ENCODE results near the gene TAB2. TPM values are rescaled to one million over a fixed set of nuclear protein-coding genes. Genes with fewer than 3 reads are reported as not detected.

Gene TAB2
- total and polyA plus RNA-seq, 2 donors (not counting 3 experiments of a cell fraction or from before 2014, with no cell fraction given) = 26.0 to 37.4 TPM

DNA sequence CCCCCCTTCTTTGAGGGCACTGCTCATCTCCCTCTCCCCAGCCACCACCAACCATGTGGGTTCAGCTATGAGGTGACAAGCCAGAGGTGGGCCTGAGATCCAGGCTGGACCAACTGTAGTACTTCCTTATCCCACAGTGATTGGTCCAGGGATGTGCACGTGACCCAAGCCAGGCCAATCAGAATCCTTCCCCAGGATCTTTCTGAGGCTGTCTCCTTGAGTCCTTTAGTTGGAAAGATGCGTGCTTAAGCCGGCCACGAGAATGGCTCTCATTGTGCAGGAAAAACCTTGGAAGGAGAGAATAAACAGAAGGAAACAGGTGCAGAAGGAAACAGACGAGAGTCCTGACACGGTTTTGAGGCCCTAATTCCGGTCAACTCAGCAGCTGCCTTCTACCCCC, 128.1 kb downstream of the TAB2 start:
- TF ChIP-seq, protein P1, sequence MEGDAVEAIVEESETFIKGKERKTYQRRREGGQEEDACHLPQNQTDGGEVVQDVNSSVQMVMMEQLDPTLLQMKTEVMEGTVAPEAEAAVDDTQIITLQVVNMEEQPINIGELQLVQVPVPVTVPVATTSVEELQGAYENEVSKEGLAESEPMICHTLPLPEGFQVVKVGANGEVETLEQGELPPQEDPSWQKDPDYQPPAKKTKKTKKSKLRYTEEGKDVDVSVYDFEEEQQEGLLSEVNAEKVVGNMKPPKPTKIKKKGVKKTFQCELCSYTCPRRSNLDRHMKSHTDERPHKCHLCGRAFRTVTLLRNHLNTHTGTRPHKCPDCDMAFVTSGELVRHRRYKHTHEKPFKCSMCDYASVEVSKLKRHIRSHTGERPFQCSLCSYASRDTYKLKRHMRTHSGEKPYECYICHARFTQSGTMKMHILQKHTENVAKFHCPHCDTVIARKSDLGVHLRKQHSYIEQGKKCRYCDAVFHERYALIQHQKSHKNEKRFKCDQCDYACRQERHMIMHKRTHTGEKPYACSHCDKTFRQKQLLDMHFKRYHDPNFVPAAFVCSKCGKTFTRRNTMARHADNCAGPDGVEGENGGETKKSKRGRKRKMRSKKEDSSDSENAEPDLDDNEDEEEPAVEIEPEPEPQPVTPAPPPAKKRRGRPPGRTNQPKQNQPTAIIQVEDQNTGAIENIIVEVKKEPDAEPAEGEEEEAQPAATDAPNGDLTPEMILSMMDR (IDR thresholded peaks at IDR 0.05; ENCODE audit: extremely low read depth in 1 of 2, insufficient read depth in 1 of 2, low read depth in 1 of 2, low read length in 2 of 2) = no peak
- TF ChIP-seq MYC (IDR thresholded peaks at IDR 0.05; ENCODE audit: low read depth, low read length) = no peak
- TF ChIP-seq JUN (IDR thresholded peaks at IDR 0.05; ENCODE audit: borderline replicate concordance, insufficient read depth, insufficient read length, low read depth) = no peak
- TF ChIP-seq EZH2 (IDR thresholded peaks at IDR 0.05; ENCODE audit: borderline replicate concordance, low read depth, low read length, severe bottlenecking) = no peak
- TF ChIP-seq POLR2AphosphoS5 (IDR thresholded peaks at IDR 0.05; ENCODE audit: insufficient read depth, low read depth, low read length) = no peak
- TF ChIP-seq GATA2 (IDR thresholded peaks at IDR 0.05; ENCODE audit: insufficient read depth, insufficient read length, low read depth, low read length) = no peak
- no peak for TF ChIP-seq FOS (IDR thresholded peaks at IDR 0.05; ENCODE audit: borderline replicate concordance, insufficient read depth, low read length)
- TF ChIP-seq POLR2A (IDR thresholded peaks at IDR 0.05; ENCODE audit: low read depth, low read length) = no peak
- TF ChIP-seq, protein P2, sequence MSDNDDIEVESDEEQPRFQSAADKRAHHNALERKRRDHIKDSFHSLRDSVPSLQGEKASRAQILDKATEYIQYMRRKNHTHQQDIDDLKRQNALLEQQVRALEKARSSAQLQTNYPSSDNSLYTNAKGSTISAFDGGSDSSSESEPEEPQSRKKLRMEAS (IDR thresholded peaks at IDR 0.05; ENCODE audit: insufficient read depth, insufficient read length) = no peak
- no TSS peak for BruUV-seq (replicated peaks)

More for the DNA sequence above, 128.1 kb downstream of the TAB2 start:
- H3K9ac ChIP-seq (replicated peaks; ENCODE audit: extremely low read depth, insufficient read depth, low read length) = no peak overlapping the region
- peaks cover 6 to 7% of the 10 kb centered on the region in 2 experiments for H3K27me3 ChIP-seq (ENCODE audit: control insufficient read depth in 2 of 2, insufficient read depth in 2 of 2, low read length in 2 of 2)
- dilution Hi-C loops (cut with MboI; ENCODE audit: extremely low pct_ligation_motif_present, low sequenced_read_pairs) = no loop called here
- no peak for DNase-seq (ENCODE audit: low read depth, low spot score)
- no peak for FAIRE-seq
- H3K36me3 ChIP-seq (ENCODE audit: control insufficient read depth in 2 of 2, extremely low read depth in 1 of 2, insufficient read depth in 2 of 2, low read length in 2 of 2) = no peaks in the 10 kb centered on the region
- CTCF ChIA-PET = interaction anchor here (0.7 to 1.4 kb wide), 2 partner anchors 14 to 421 kb away, joined by 3 read pairs; no protein-coding TSS in a partner anchor
- no peak overlapping the region for H2AFZ ChIP-seq (ENCODE audit: low read depth, low read length)
- no peaks in the 10 kb centered on the region for H3K4me1 ChIP-seq (ENCODE audit: control insufficient read depth, extremely low read depth, insufficient read depth, low read length)
- intact Hi-C loops (cut with micrococcal nuclease) = no loop called here
- POLR2A ChIA-PET = no interaction called here
- no peak overlapping the region for H3K4me2 ChIP-seq (ENCODE audit: insufficient read depth, low read length)
- H4K20me1 ChIP-seq (replicated peaks; ENCODE audit: control insufficient read depth, extremely low read depth, insufficient read depth, low read length) = no peaks in the 10 kb centered on the region
- H3K4me3 ChIP-seq (replicated peaks in 1 of 3; ENCODE audit: insufficient read depth in 1 of 3, low read depth in 1 of 3, low read length in 3 of 3) = no peak overlapping the region
- H3K27ac ChIP-seq (ENCODE audit: insufficient read depth, low read depth, low read length) = no peak overlapping the region
- H3K9me1 ChIP-seq (replicated peaks; ENCODE audit: control insufficient read depth, extremely low read depth, insufficient read depth, low read length) = no peaks in the 10 kb centered on the region
- no peaks in the 10 kb centered on the region for H3K79me2 ChIP-seq (ENCODE audit: control insufficient read depth, insufficient read depth, low read length)
- no peaks in the 10 kb centered on the region for H3K9me3 ChIP-seq (replicated peaks; ENCODE audit: control insufficient read depth, insufficient read depth, low read length)

Data from endothelial cell of umbilical vein (primary cell).